Measurements from ENCODE around the gene CPVL. TPM values are rescaled to one million over a fixed set of nuclear protein-coding genes. Genes with fewer than 3 reads are reported as not detected.

Gene CPVL
- total and polyA plus RNA-seq, 2 experiments from 2014 or later = 31.9 to 37.8 TPM

GRCh38 chr7:29066641-29067040 lies 79.7 kb downstream of the CPVL start:
- Histone ChIP-seq H2AFZ (no peak overlapping the region), H4K20me1 (replicated peaks; ENCODE audit: insufficient read depth) (no peaks in the 10 kb centered on the region), H3K27ac (ENCODE audit: low read depth) (no peak overlapping the region), H3K4me2 (no peak overlapping the region), H3K9me2 (ENCODE audit: insufficient read depth) (no peaks in the 10 kb centered on the region), H3F3A (replicated peaks; ENCODE audit: low read depth) (no peaks in the 10 kb centered on the region), H3K27me3 (ENCODE audit: insufficient read depth) (no peaks in the 10 kb centered on the region), H3K4me3 (no peak overlapping the region), H3K79me2 (replicated peaks; ENCODE audit: insufficient read depth) (no peaks in the 10 kb centered on the region), H3K4me1 (ENCODE audit: insufficient read depth) (peaks cover 14% of the 10 kb centered on the region), H3K36me3 (ENCODE audit: insufficient read depth) (no peaks in the 10 kb centered on the region)
- H3K27ac Mint-ChIP-seq = no peak overlapping the region
- ATAC-seq (no peak), DNase-seq (ENCODE audit: low spot score) (no peak)
- H3K4me3 Mint-ChIP-seq = no peak overlapping the region
- no peaks in the 10 kb centered on the region for H3K36me3 Mint-ChIP-seq (ENCODE audit: low read depth)
- no peak for TF ChIP-seq ETS1 (IDR thresholded peaks at IDR 0.05)
- no peak for TF ChIP-seq REST (IDR thresholded peaks at IDR 0.05; ENCODE audit: unreplicated experiment)
- TF ChIP-seq CREB1 (CRISPR knock-in tag; IDR thresholded peaks at IDR 0.05; ENCODE audit: low read depth) = no peak
- no peak for TF ChIP-seq ZNF331 (CRISPR knock-in tag; IDR thresholded peaks at IDR 0.05; ENCODE audit: low read depth)
- TF ChIP-seq POLR2AphosphoS5 (IDR thresholded peaks at IDR 0.05; ENCODE audit: low read depth) = no peak
- TF ChIP-seq NANOG (IDR thresholded peaks at IDR 0.05; ENCODE audit: borderline replicate concordance) = no peak
- TF ChIP-seq JUNB (IDR thresholded peaks at IDR 0.05; ENCODE audit: unreplicated experiment) = no peak
- TF ChIP-seq EZH2phosphoT487 (IDR thresholded peaks at IDR 0.05; ENCODE audit: unreplicated experiment) = no peak
- TF ChIP-seq CTCF (conservative IDR thresholded peaks at IDR 0.05; ENCODE audit: low read depth in 2 of 2) = no peak
- no peak for TF ChIP-seq EZH2 (IDR thresholded peaks at IDR 0.05; ENCODE audit: low read depth, unreplicated experiment)
- TF ChIP-seq STAT1 (IDR thresholded peaks at IDR 0.05; ENCODE audit: unreplicated experiment) = no peak
- no peak for TF ChIP-seq ZNF462 (CRISPR knock-in tag; IDR thresholded peaks at IDR 0.05)
- TF ChIP-seq ZNF114 (CRISPR knock-in tag; IDR thresholded peaks at IDR 0.05) = no peak
- H3K27me3 Mint-ChIP-seq (ENCODE audit: insufficient read depth, low read depth, poor library complexity) = no peaks in the 10 kb centered on the region
- H3K9me3 Mint-ChIP-seq = no peaks in the 10 kb centered on the region
- H3K4me1 Mint-ChIP-seq = peaks cover 20% of the 10 kb centered on the region
